ENCODE measurements around the gene ZNF232.
A peak's percentile ranks its signal among the peaks of the same experiment; 100 is the strongest.
"Not testable (repeated sequence)": the region's sequence is repeated elsewhere in the genome, so short reads cannot be mapped to it uniquely, and the experiment has no call there.

The ZNF232 gene

DNA sequence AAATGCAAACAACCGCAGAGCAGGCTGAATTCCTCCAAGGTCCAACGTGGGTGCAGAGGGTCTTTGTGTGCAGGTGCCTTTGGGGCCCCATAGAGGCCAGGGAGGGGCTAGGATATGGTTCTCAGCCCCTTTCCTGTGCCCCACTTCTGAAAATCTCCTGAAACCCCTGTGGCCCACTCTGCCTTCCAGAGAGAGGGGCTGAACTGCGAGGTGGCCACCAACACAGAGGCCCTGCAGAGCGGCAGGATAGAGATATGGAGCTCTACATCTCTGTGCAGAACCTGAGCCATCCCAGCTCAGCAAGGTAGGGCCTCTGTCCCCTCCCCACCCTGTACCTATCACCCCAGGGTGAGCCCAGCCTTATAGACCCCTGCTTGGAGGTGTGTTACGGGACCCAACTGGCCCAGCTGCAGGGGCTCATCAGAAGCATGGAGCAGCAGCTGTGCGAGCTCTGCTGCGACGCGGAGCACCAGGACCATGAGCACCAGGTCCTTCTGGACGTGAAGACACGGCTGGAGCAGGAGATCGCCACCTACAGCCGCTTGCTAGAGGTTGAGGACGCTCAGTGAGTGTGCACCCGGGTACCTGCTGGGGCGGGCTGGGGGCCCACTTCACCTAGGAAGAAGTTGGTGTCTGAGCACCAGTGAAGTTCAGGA, 9.6 kb upstream of the ZNF232 start:
- TF ChIP-seq, protein P1, sequence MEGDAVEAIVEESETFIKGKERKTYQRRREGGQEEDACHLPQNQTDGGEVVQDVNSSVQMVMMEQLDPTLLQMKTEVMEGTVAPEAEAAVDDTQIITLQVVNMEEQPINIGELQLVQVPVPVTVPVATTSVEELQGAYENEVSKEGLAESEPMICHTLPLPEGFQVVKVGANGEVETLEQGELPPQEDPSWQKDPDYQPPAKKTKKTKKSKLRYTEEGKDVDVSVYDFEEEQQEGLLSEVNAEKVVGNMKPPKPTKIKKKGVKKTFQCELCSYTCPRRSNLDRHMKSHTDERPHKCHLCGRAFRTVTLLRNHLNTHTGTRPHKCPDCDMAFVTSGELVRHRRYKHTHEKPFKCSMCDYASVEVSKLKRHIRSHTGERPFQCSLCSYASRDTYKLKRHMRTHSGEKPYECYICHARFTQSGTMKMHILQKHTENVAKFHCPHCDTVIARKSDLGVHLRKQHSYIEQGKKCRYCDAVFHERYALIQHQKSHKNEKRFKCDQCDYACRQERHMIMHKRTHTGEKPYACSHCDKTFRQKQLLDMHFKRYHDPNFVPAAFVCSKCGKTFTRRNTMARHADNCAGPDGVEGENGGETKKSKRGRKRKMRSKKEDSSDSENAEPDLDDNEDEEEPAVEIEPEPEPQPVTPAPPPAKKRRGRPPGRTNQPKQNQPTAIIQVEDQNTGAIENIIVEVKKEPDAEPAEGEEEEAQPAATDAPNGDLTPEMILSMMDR (IDR thresholded peaks at IDR 0.05; ENCODE audit: poor library complexity, severe bottlenecking) = no peak

DNA sequence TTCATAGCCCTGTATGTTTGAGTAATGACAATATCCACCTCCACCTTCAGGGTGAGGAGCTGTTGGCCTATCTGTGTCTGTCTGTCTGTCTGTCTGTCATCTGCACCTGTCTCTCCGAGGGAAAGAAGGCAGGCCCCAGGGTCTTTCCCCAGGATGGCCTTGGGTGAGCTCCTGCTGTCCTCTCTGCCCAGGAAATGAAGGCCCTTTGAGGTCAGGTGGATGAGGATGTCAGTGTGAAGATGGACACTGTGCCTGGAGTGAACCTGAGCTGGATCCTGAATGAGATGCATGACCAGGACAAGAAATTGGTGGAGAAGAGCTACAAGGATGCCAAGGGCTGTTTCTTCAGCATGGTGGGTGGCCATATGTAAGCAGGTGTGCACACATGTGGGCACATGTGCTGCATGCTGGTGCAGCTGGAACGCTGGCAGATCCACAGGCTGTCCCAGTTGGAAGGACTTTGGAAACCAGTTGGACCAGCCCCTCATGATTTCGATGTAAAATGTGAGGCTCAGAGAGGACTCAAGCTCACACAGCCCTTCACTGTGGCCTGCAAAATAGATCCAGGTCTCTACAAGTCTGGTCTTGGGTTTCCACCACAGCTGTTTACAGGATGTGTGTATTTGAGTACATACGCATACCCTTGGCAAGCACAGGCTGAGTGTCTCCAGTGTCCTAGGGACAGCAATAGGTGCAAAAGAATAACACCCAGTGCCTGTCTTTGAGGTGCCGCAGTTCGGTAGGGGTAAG, 8.9 kb upstream of the ZNF232 start:
- H3K36me3 ChIP-seq (ENCODE audit: low read depth); H3K4me3 ChIP-seq (ENCODE audit: severe bottlenecking); H3K4me1 ChIP-seq (ENCODE audit: insufficient read depth, poor library complexity, severe bottlenecking); ATAC-seq (ENCODE audit: low read depth); H3K27ac ChIP-seq (ENCODE audit: poor library complexity, severe bottlenecking); H3K9me3 ChIP-seq (ENCODE audit: severe bottlenecking): not testable (repeated sequence)
- peak; percentile 15 for DNase-seq (ENCODE audit: low spot score)
- H3K27me3 ChIP-seq (ENCODE audit: insufficient read depth, poor library complexity, severe bottlenecking) = peaks cover 26% of the 10 kb centered on the region

More for the DNA sequence above, 9.6 kb upstream of the ZNF232 start:
- ATAC-seq (ENCODE audit: low read depth) (no peak), DNase-seq (ENCODE audit: low spot score) (peak; percentile 45)
- H3K4me3 ChIP-seq (ENCODE audit: severe bottlenecking) = no peak overlapping the region
- H3K27ac ChIP-seq (ENCODE audit: poor library complexity, severe bottlenecking) = no peak overlapping the region
- no peaks in the 10 kb centered on the region for H3K9me3 ChIP-seq (ENCODE audit: severe bottlenecking)
- no peaks in the 10 kb centered on the region for H3K36me3 ChIP-seq (ENCODE audit: low read depth)
- peaks cover 19% of the 10 kb centered on the region for H3K27me3 ChIP-seq (ENCODE audit: insufficient read depth, poor library complexity, severe bottlenecking)
- no peaks in the 10 kb centered on the region for H3K4me1 ChIP-seq (ENCODE audit: insufficient read depth, poor library complexity, severe bottlenecking)

DNA sequence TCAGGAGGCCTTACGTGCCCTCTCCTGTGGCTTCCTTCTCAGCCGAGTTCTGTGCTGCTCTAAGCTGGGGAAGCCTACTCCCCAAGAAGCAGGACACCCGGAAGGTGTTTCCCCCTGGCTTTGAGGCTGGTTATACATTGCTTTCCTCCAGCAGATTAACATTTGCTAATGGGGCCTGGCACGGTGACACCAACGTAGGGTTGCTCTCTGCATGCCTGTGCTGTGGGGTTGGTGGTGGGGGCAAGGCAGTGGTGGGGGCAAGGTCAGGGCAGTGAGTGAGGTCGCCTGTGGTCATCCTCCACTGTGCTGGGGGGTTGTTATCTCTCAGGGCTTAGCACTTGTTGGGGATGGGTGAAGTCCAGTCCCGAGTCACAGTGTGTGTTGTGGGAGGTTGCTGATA, 8.4 kb upstream of the ZNF232 start:
- Histone ChIP-seq H3K4me1 (ENCODE audit: insufficient read depth, poor library complexity, severe bottlenecking) (no peaks in the 10 kb centered on the region), H3K9me3 (ENCODE audit: severe bottlenecking) (no peaks in the 10 kb centered on the region), H3K36me3 (ENCODE audit: low read depth) (no peaks in the 10 kb centered on the region), H3K27me3 (ENCODE audit: insufficient read depth, poor library complexity, severe bottlenecking) (peaks cover 31% of the 10 kb centered on the region), H3K27ac (ENCODE audit: poor library complexity, severe bottlenecking) (no peak overlapping the region), H3K4me3 (ENCODE audit: severe bottlenecking) (no peak overlapping the region)
- DNase-seq (ENCODE audit: low spot score) = peak; percentile 14
- TF ChIP-seq, protein P1 (IDR thresholded peaks at IDR 0.05; ENCODE audit: poor library complexity, severe bottlenecking) = no peak
- ATAC-seq (ENCODE audit: low read depth) = no peak

- TF ChIP-seq, protein P1 (IDR thresholded peaks at IDR 0.05; ENCODE audit: poor library complexity, severe bottlenecking) = no peak
- DNase-seq (ENCODE audit: low spot score) = peak; percentile 25
- Histone ChIP-seq H3K36me3 (ENCODE audit: low read depth) (peaks cover 6% of the 10 kb centered on the region), H3K4me3 (ENCODE audit: severe bottlenecking) (no peak overlapping the region), H3K4me1 (ENCODE audit: insufficient read depth, poor library complexity, severe bottlenecking) (no peaks in the 10 kb centered on the region), H3K27ac (ENCODE audit: poor library complexity, severe bottlenecking) (no peak overlapping the region), H3K27me3 (ENCODE audit: insufficient read depth, poor library complexity, severe bottlenecking) (peaks cover 31% of the 10 kb centered on the region), H3K9me3 (ENCODE audit: severe bottlenecking) (no peaks in the 10 kb centered on the region)
- no peak for ATAC-seq (ENCODE audit: low read depth)
These were observed 6.5 kb upstream of the ZNF232 start for GRCh38 chr17:5118219-5118618.

GRCh38 chr17:5115673-5116651, 4.3 kb upstream of the ZNF232 start, which contains the start of gene USP6:
TSS of gene USP6 (plus strand) at chr17:5116032. CDS start at chr17:5130368, 14,336 bp downstream.
- Histone ChIP-seq H3K36me3 (ENCODE audit: low read depth) (peaks cover 8% of the 10 kb centered on the region), H3K27ac (ENCODE audit: poor library complexity, severe bottlenecking) (no peak within 1 kb of the TSS), H3K9me3 (ENCODE audit: severe bottlenecking) (no peaks in the 10 kb centered on the region), H3K4me3 (ENCODE audit: severe bottlenecking) (no peak within 1 kb of the TSS), H3K27me3 (ENCODE audit: insufficient read depth, poor library complexity, severe bottlenecking) (peaks cover 23% of the 10 kb centered on the region), H3K4me1 (ENCODE audit: insufficient read depth, poor library complexity, severe bottlenecking) (no peaks in the 10 kb centered on the region)
- ATAC-seq (ENCODE audit: low read depth) (no peak), DNase-seq (ENCODE audit: low spot score) (peak; percentile 56)
- TF ChIP-seq, protein P1 (IDR thresholded peaks at IDR 0.05; ENCODE audit: poor library complexity, severe bottlenecking) = no peak
